Stimulated activated CD4-positive, alpha-beta T cell treated with anti-CD3 and anti-CD28 coated beads, Interleukin-1b, Interleukin-23, amount 100 ng/mL, for 4 hours (primary cell): ENCODE data around the gene IL25.
"Not testable (repeated sequence)": the region's sequence is repeated elsewhere in the genome, so short reads cannot be mapped to it uniquely, and the experiment has no call there.

Source experiments
- DNase-seq, 2 donors: peaks; one replicate each; pipeline ENCODE4 v3.0.0-alpha.2; 2020; ENCODE audit warnings: low read depth in 2 of 2

Gene IL25

GRCh38 chr14:23409475-23409874 is 36.9 kb downstream of the IL25 start:
- no peak for DNase-seq

- DNase-seq, result no peak
Observed at GRCh38 chr14:23409966-23410635, 37.5 kb downstream of the IL25 start.

DNA sequence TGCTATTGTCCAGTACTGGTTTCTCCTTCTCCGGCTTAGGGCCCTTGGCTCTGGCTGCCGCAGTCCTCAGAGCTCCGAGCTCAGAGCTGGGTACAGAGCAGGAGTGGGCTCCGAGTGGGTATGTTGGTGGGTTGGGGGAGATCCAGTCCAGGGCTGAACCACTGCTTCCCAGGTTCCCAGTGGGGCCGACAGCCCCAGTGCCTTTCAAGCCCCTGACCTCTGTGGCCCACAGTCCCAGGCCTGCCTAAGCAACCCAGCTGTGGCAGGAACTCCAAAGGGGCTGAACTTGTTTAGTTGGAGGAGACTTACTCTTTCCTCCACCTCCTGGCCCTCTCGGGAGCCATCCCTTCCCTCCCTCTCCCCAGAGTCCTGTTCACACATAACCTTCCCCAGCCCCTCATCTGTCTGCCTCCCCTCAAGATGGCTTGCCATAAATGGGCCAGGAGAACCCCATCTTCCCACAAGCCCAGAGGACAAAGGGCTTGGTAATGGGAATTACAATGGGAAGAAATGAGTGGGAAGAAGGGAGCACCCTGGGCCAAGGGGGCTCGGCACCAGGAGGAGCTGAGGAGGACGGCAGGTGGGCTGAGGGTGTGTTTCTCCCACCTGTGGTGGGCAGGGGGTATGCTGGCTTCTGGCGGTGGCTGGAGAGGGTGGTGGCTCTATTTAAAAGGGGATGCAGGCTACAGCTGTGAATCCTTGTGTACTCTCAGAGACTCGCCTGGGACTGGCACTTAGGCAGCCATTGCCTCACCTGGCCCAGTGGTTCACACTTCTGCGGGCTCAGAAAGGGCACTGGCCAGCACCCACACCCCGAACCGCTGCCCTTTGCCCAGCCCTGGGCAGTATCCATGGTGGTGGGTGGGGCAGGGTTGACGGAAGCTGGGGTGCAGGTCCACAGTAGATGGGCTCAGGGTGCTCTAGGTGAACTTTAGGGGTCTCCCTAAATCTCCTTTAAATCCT is 39.2 kb downstream of the IL25 start:
- no peak for DNase-seq

DNA sequence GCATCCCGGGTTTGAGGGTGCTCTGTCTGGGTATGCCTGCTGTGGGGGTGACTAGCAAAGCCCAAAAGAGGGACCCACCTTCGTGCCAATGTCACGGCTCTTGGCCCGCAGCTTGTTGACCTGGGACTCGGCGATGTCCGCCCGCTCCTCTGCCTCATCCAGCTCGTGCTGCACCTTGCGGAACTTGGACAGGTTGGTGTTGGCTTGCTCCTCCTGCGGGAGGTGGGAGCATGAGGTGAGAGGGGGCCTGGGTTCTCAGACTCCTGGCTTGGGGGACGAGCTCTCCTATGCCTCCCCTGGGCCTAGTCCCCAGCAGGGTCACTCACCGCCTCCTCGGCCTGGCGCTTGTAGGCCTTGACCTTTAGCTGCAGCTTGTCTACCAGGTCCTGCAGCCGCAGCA is 41.1 kb downstream of the IL25 start:
- no peak for DNase-seq

DNA sequence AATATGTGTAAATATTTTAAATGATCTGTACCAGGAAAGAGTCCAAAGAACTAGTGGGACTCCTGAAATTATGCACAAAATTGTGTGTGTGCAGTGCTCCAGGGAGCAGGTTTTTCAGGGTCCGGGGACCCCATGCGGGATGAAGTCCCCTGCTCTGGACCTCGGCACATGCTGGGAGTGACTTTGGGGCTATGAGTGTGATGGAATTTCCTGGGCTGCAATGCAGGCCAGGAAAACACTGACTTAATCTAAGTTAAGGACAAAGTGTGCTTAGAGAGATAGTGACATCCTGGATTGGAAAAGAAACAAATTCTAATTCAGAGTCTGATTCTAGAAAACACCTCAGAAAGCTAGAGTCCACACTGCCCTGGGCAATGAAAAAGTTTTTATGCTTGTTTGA is 41.6 kb downstream of the IL25 start:
- DNase-seq, result no peak

DNA sequence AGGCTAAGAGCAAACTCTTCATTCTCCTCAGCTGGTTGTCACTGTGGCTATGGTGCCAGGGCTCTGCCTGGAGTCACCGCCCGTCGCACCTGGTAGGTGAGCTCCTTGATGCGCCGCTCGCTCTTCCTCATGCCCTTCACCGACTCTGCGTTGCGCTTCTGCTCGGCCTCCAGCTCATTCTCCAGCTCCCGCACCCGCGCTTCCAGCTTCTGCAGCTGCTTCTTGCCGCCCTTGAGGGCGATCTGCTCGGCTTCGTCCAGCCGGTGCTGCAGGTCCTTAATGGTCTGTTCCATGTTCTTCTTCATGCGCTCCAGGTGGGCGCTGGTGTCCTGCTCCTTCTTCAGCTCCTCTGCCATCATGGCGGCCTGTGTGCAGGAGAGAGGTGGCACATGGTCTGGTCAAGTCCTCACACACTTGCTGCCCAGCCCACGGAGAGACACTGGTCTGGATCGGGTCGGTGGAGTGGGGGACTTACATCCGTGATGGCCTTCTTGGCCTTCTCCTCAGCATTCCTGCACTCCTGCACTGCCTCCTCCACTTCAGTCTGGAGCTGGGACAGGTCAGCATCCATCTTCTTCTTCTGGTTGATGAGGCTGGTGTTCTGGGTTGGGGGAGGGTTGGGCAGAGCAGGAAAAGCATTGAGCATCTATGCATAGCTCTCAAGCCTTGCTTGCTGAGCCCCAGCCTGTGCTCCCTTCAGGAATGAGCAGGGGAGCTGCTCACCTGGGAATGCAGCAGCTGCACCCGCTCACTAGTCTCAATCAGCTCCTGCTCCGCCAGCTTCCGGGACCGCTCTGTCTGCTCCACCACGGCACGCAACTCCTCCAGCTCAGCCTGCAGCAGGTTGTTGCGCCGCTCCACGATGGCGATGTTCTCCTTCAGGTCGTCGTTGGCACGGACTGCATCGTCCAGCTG is 42.6 kb downstream of the IL25 start:
- DNase-seq, result no peak

GRCh38 chr14:23415821-23416778 is 43.5 kb downstream of the IL25 start:
- DNase-seq, result no peak

DNA sequence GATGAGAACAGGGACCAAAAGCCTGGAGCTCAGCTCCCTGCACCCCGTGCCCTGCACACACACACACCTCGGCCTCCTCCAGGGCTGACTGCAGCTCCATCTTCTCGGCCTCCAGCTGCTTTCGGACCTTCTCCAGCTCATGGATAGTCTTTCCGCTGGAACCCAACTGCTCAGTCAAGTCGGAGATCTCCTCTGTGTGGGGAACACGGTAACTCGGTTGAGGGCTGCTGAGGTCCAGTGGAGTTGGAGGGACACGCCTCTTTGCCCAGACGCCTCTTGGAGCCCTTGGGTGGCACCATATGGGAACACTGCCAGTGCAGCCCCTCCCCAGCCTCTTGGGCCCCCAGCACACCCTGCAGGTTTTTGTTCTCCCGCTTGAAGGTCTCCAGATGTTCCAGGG is 44.2 kb downstream of the IL25 start:
- no peak for DNase-seq

DNA sequence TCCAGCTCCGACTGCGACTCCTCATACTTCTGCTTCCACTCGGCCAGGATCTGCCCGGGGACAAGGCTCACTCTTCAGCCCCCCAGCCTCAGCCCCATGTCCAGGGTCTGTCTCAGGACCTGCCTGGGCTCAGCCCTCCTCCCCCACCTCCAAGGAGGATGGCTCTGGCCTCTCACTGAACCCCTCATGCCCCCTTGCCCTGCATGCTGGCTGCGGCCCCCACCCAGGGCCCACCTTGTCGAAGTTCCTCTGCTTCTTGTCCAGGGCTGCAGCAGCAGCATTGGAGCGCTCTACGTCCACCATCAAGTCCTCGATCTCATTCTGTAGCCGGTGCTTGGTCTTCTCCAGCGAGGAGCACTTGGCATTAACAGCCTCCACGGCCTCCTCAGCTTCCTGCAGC is 44.7 kb downstream of the IL25 start:
- DNase-seq, result not testable (repeated sequence)

DNA sequence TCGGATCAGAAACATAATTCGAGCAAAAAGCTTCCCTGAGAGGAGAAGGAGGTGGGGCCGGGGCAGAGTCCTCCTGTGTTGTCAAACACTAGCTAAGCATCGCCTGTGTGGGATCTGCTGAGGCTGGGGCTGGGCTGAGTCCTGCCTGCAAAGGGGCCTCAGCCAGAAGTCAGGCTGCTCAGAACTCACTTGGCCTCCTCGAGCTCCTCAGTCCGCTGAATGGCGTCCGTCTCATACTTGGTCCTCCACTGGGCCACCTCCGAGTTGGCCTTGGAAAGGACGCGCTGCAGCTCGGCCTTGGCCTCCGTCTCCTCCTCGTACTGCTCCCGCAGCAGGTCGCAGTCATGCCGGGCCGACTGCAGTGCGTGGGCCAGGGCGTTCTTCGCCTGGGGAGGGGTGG is 45.4 kb downstream of the IL25 start:
- no peak for DNase-seq

GRCh38 chr14:23419646-23420045 is 47.0 kb downstream of the IL25 start:
- DNase-seq, result not testable (repeated sequence)

- no peak for DNase-seq
Observed at GRCh38 chr14:23421594-23421993, 49.0 kb downstream of the IL25 start.

DNA sequence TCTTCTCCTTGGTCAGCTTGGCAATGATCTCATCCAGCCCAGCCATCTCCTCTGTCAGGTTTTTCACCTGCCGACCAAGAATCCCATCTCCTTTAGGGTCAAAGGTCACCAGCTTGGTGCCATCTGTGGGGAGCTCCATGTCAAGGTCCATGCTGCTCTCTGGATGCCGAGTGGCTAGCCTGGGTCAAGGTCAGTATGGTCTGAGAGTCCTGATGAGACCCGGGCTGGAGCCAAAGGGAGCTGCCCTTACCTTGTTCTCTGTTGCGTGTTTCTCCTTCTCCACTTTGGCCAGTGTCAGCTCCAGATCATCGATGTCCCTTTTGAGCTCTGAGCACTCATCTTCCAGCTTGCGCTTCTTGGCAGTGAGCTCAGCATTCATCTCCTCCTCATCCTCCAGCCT is 51.0 kb downstream of the IL25 start:
- DNase-seq, result no peak

DNA sequence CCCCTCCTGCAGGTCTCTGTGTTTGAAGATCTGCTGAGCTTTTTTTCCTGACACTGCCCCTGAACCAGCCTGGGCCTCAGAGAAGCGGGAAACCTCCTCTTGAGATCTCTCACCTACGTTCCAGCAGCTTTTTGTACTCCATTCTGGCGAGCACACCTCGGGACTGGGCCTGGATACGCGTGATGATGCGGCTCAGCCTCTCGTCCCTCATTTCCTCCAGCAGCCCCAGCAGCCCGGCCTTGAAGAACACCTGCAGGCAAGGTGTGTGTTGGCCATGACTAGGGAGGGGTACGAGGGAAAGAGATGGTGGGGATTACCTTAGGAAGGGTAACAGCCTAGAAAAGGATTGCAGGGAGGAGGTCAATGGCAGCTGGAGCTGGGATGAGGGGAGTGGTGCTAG is 52.6 kb downstream of the IL25 start:
- DNase-seq, result no peak

DNA sequence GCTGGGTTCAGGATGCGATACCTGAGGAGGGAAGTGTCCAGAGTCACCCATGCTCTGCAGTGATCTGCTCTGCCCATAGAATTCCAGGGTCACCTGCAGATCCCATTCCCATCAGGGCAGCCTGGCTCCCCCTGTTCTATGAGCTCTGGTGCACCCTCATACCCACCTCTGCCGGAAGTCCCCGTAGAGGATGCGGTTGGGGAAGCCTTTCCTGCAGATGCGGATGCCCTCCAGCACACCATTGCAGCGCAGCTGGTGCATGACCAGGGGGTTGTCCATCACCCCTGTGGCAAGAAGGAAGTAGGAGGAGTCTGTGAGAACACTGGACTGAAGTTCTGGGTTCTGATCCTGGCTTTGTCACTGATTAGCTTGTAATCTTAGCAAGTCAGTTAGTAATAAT is 53.2 kb downstream of the IL25 start:
- not testable (repeated sequence) for DNase-seq
